Cardiac muscle cell (in vitro differentiated cells and primary cell): ENCODE results near the gene TMEM220. TPM values are rescaled to one million over a fixed set of nuclear protein-coding genes. Genes with fewer than 3 reads are reported as not detected.

Experiments used
- DNase-seq, 2 donors: peaks; one replicate each; pipeline versions ENCODE4 v3.0.0 to v3.0.0-alpha.2; 2010 to 2017; ENCODE audit warnings: low read depth in 1 of 2, low spot score in 1 of 2
- H3K27ac ChIP-seq: fragments of 200-600 bp; sonication (generic); 2 replicates; pipeline ENCODE4 v1.5.1; 2016
- H3K27me3 ChIP-seq: fragments of 200-600 bp; sonication (generic); 2 replicates; pipeline ENCODE4 v1.6.0; 2016; ENCODE audit warnings: control low read depth
- H3K36me3 ChIP-seq: fragments of 200-600 bp; sonication (generic); 2 replicates; pipeline ENCODE4 v1.5.1; 2016; ENCODE audit warnings: control low read depth
- H3K4me1 ChIP-seq: fragments of 200-600 bp; sonication (generic); 2 replicates; pipeline ENCODE4 v1.8.1; 2017; ENCODE audit warnings: low read depth, mild to moderate bottlenecking, mixed run types
- H3K4me3 ChIP-seq: fragments of 200-600 bp; sonication (generic); 2 replicates; pipeline ENCODE4 v1.5.1; 2016; ENCODE audit warnings: mild to moderate bottlenecking
- H3K9me3 ChIP-seq: fragments of 200-600 bp; sonication (generic); 2 replicates; pipeline ENCODE4 v1.5.1; 2017; ENCODE audit warnings: low read depth, mild to moderate bottlenecking, control low read depth
- CTCF ChIP-seq: IDR thresholded peaks from 2 replicates; pipeline ENCODE4 v1.5.1; 2012; ENCODE audit warnings: low read depth, mild to moderate bottlenecking, low read length
- polyA plus RNA-seq: library from polyadenylated mRNA; unstranded; fragments of >200 nt; fragmentation: Nextera tagmentation; extraction: Ambion mirVana; gene quantifications from 2 replicates; pipeline ENCODE4 v1.2.1, GENCODE V29; 2016
- total RNA-seq: library from RNA; depleted of rRNA; stranded (reverse); fragments of >200 nt; gene quantifications from 2 replicates; pipeline ENCODE4 v1.2.3, GENCODE V29; 2016

TMEM220 gene
- total and polyA plus RNA-seq, 2 experiments from 2014 or later: 0.15 to 2.8 TPM

- Histone ChIP-seq H3K4me1 (peaks cover 16% of the 10 kb centered on the region), H3K9me3 (no peaks in the 10 kb centered on the region), H3K27ac (no peak overlapping the region), H3K27me3 (no peaks in the 10 kb centered on the region), H3K36me3 (no peaks in the 10 kb centered on the region), H3K4me3 (no peak overlapping the region)
- no peak for TF ChIP-seq CTCF
- DNase-seq: no peak
These were observed 27.8 kb upstream of the TMEM220 start for GRCh38 chr17:10757647-10758046.

- Histone ChIP-seq H3K27me3 (no peaks in the 10 kb centered on the region), H3K36me3 (no peaks in the 10 kb centered on the region), H3K9me3 (no peaks in the 10 kb centered on the region), H3K4me3 (no peak overlapping the region), H3K27ac (no peak overlapping the region), H3K4me1 (peaks cover 16% of the 10 kb centered on the region)
- no peak for TF ChIP-seq CTCF
- no peak for DNase-seq
These were observed 27.2 kb upstream of the TMEM220 start for GRCh38 chr17:10757067-10757466.

GRCh38 chr17:10756619-10757018 lies 26.8 kb upstream of the TMEM220 start:
- no peak for DNase-seq
- no peak for TF ChIP-seq CTCF
- Histone ChIP-seq H3K4me3 (no peak overlapping the region), H3K27ac (no peak overlapping the region), H3K27me3 (no peaks in the 10 kb centered on the region), H3K4me1 (peaks cover 16% of the 10 kb centered on the region), H3K36me3 (no peaks in the 10 kb centered on the region), H3K9me3 (no peaks in the 10 kb centered on the region)

GRCh38 chr17:10756185-10756584 lies 26.4 kb upstream of the TMEM220 start:
- Histone ChIP-seq H3K27ac (no peak overlapping the region), H3K4me3 (no peak overlapping the region), H3K36me3 (no peaks in the 10 kb centered on the region), H3K27me3 (no peaks in the 10 kb centered on the region), H3K9me3 (no peaks in the 10 kb centered on the region), H3K4me1 (peaks cover 16% of the 10 kb centered on the region)
- TF ChIP-seq CTCF: no peak
- DNase-seq: no peak

- Histone ChIP-seq H3K9me3 (no peaks in the 10 kb centered on the region), H3K4me3 (no peak overlapping the region), H3K36me3 (no peaks in the 10 kb centered on the region), H3K27ac (no peak overlapping the region), H3K4me1 (peaks cover 16% of the 10 kb centered on the region), H3K27me3 (no peaks in the 10 kb centered on the region)
- no peak for TF ChIP-seq CTCF
- no peak for DNase-seq
These were observed 25.8 kb upstream of the TMEM220 start for GRCh38 chr17:10755592-10756127.
